Cardiac muscle cell (in vitro differentiated cells and primary cell): ENCODE data around the gene PPHLN1. TPM values are rescaled to one million over a fixed set of nuclear protein-coding genes. Genes with fewer than 3 reads are reported as not detected.
A peak's percentile ranks its signal among the peaks of the same experiment; 100 is the strongest.

Source experiments
- DNase-seq, 2 donors: peaks; one replicate each; pipeline versions ENCODE4 v3.0.0 to v3.0.0-alpha.2; 2010 to 2017; ENCODE audit warnings: low read depth in 1 of 2, low spot score in 1 of 2
- H3K27ac ChIP-seq: fragments of 200-600 bp; sonication (generic); 2 replicates; pipeline ENCODE4 v1.5.1; 2016
- H3K27me3 ChIP-seq: fragments of 200-600 bp; sonication (generic); 2 replicates; pipeline ENCODE4 v1.6.0; 2016; ENCODE audit warnings: control low read depth
- H3K36me3 ChIP-seq: fragments of 200-600 bp; sonication (generic); 2 replicates; pipeline ENCODE4 v1.5.1; 2016; ENCODE audit warnings: control low read depth
- H3K4me1 ChIP-seq: fragments of 200-600 bp; sonication (generic); 2 replicates; pipeline ENCODE4 v1.8.1; 2017; ENCODE audit warnings: low read depth, mild to moderate bottlenecking, mixed run types
- H3K4me3 ChIP-seq: fragments of 200-600 bp; sonication (generic); 2 replicates; pipeline ENCODE4 v1.5.1; 2016; ENCODE audit warnings: mild to moderate bottlenecking
- H3K9me3 ChIP-seq: fragments of 200-600 bp; sonication (generic); 2 replicates; pipeline ENCODE4 v1.5.1; 2017; ENCODE audit warnings: low read depth, mild to moderate bottlenecking, control low read depth
- CTCF ChIP-seq: IDR thresholded peaks from 2 replicates; pipeline ENCODE4 v1.5.1; 2012; ENCODE audit warnings: low read depth, mild to moderate bottlenecking, low read length
- polyA plus RNA-seq: library from polyadenylated mRNA; unstranded; fragments of >200 nt; fragmentation: Nextera tagmentation; extraction: Ambion mirVana; gene quantifications from 2 replicates; pipeline ENCODE4 v1.2.1, GENCODE V29; 2016
- total RNA-seq: library from RNA; depleted of rRNA; stranded (reverse); fragments of >200 nt; gene quantifications from 2 replicates; pipeline ENCODE4 v1.2.3, GENCODE V29; 2016

The PPHLN1 gene
- total and polyA plus RNA-seq, 2 experiments from 2014 or later, result 70.6 to 77.6 TPM

GRCh38 chr12:42444192-42444943 is 118.4 kb downstream of the PPHLN1 start:
- Histone ChIP-seq H3K27me3 (no peaks in the 10 kb centered on the region), H3K9me3 (no peaks in the 10 kb centered on the region), H3K36me3 (peaks cover 15% of the 10 kb centered on the region), H3K4me1 (no peaks in the 10 kb centered on the region), H3K4me3 (no peak overlapping the region), H3K27ac (no peak overlapping the region)
- no peak for TF ChIP-seq CTCF
- no peak for DNase-seq

- no peak for TF ChIP-seq CTCF
- no peaks in the 10 kb centered on the region for H3K27me3 ChIP-seq
- no peak for DNase-seq
- peaks cover 15% of the 10 kb centered on the region for H3K36me3 ChIP-seq
- H3K27ac ChIP-seq, result no peak overlapping the region
- H3K4me3 ChIP-seq, result no peak overlapping the region
- no peaks in the 10 kb centered on the region for H3K9me3 ChIP-seq
- no peaks in the 10 kb centered on the region for H3K4me1 ChIP-seq
Measured at GRCh38 chr12:42445891-42446290, 119.9 kb downstream of the PPHLN1 start.

- Histone ChIP-seq H3K9me3 (no peaks in the 10 kb centered on the region), H3K4me1 (no peaks in the 10 kb centered on the region), H3K27ac (no peak overlapping the region), H3K4me3 (no peak overlapping the region), H3K27me3 (no peaks in the 10 kb centered on the region), H3K36me3 (peaks cover 11% of the 10 kb centered on the region)
- peak in 1 of 2 donors; percentile 34 for DNase-seq
- TF ChIP-seq CTCF, result no peak
Measured at GRCh38 chr12:42446761-42447160, 120.8 kb downstream of the PPHLN1 start.

GRCh38 chr12:42447371-42447786 is 121.4 kb downstream of the PPHLN1 start:
- H3K27me3 ChIP-seq, result no peaks in the 10 kb centered on the region
- peaks cover 9% of the 10 kb centered on the region for H3K36me3 ChIP-seq
- DNase-seq, result peak in 1 of 2 donors; percentile 46
- H3K27ac ChIP-seq, result no peak overlapping the region
- H3K4me3 ChIP-seq, result no peak overlapping the region
- no peak for TF ChIP-seq CTCF
- no peaks in the 10 kb centered on the region for H3K9me3 ChIP-seq
- H3K4me1 ChIP-seq, result no peaks in the 10 kb centered on the region

GRCh38 chr12:42448841-42449240 is 122.9 kb downstream of the PPHLN1 start:
- H3K36me3 ChIP-seq, result peaks cover 7% of the 10 kb centered on the region
- H3K27ac ChIP-seq, result no peak overlapping the region
- H3K4me1 ChIP-seq, result peaks cover 2% of the 10 kb centered on the region
- DNase-seq, result no peak
- H3K9me3 ChIP-seq, result no peaks in the 10 kb centered on the region
- H3K27me3 ChIP-seq, result no peaks in the 10 kb centered on the region
- TF ChIP-seq CTCF, result no peak
- H3K4me3 ChIP-seq, result no peak overlapping the region
